Measurements from ENCODE around the gene CAP1. TPM values are rescaled to one million over a fixed set of nuclear protein-coding genes. Genes with fewer than 3 reads are reported as not detected.

The CAP1 gene
- total and polyA plus RNA-seq, 12 donors, result 59.9 to 304 (median 204) TPM

DNA sequence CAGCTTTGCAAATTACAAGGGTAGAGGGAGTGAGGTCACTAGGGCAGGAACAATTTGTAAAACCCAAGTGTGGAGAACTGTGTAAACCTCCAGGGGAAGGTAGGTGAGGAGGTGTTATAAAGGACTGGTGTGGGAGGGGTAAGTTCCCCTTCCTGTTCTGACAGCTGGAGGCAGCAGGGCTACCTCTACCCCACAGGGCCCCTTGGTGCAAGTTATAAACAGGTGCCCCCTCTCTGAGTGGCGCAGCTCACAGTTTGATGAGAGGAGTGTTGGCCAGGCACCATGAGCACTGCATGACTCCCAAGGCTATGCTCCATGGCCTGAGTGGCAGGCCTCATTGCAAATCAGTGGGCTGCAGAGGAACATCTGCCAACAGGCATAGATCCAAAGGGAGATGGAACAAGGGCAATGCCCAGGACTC, 44.5 kb upstream of the CAP1 start:
- no peak overlapping the region for H3K4me3 ChIP-seq
- TF ChIP-seq, protein P1, sequence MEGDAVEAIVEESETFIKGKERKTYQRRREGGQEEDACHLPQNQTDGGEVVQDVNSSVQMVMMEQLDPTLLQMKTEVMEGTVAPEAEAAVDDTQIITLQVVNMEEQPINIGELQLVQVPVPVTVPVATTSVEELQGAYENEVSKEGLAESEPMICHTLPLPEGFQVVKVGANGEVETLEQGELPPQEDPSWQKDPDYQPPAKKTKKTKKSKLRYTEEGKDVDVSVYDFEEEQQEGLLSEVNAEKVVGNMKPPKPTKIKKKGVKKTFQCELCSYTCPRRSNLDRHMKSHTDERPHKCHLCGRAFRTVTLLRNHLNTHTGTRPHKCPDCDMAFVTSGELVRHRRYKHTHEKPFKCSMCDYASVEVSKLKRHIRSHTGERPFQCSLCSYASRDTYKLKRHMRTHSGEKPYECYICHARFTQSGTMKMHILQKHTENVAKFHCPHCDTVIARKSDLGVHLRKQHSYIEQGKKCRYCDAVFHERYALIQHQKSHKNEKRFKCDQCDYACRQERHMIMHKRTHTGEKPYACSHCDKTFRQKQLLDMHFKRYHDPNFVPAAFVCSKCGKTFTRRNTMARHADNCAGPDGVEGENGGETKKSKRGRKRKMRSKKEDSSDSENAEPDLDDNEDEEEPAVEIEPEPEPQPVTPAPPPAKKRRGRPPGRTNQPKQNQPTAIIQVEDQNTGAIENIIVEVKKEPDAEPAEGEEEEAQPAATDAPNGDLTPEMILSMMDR (IDR thresholded peaks at IDR 0.05), result no peak
- no peak for TF ChIP-seq POLR2A (IDR thresholded peaks at IDR 0.05)
- H3K27me3 ChIP-seq, result no peaks in the 10 kb centered on the region
- WGBS, 4 donors, result 88 to 100% (median 100%) methylated on average over 1 of the region's 1 CpG
- H3K9me3 ChIP-seq (replicated peaks in 1 of 3), result no peaks in the 10 kb centered on the region
- H3K4me1 ChIP-seq (replicated peaks in 1 of 2), result no peaks in the 10 kb centered on the region
- intact Hi-C loops (cut with DNase I), result no loop called here
- H3K27ac ChIP-seq, result no peak overlapping the region
- no peak for DNase-seq
- no peaks in the 10 kb centered on the region for H3K36me3 ChIP-seq (replicated peaks in 1 of 2)

DNA sequence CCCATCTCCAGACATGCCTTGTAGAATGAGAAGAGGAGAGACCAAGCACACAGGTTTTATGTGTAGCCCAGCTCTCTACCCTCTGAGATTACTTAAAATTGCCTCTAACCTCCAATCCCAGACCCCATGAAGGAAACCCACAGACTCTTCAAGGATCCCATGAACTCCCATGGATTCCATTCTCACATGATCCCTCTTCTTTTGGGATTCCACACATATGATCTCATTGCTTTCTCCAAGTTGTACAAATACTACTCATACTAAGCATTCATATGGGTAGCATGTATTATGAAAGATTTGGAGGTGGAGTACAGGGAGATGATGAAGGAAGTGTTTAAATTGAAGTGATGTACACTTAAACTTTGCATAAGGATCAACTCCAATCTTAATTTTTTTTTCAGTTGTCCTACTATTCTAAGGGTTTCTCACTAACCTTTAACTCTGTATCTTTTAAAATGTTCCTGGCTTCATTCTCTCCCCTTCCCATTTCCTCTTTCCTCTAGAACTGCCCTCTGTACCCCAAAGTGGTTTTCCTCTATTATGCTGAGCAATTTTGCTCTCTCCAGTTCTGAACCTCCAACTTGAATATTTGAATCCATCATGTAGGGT, 44.0 kb upstream of the CAP1 start:
- no peak for DNase-seq
- Histone ChIP-seq H3K27ac (no peak overlapping the region), H3K4me3 (no peak overlapping the region), H3K27me3 (no peaks in the 10 kb centered on the region), H3K4me1 (replicated peaks in 1 of 2) (peaks cover 0 to 3% of the 10 kb centered on the region in 2 donors), H3K9me3 (replicated peaks in 1 of 3) (no peaks in the 10 kb centered on the region), H3K36me3 (replicated peaks in 1 of 2) (no peaks in the 10 kb centered on the region)
- intact Hi-C loops (cut with DNase I), result no loop called here
- TF ChIP-seq POLR2A (IDR thresholded peaks at IDR 0.05), result no peak
- TF ChIP-seq, protein P1 (IDR thresholded peaks at IDR 0.05), result no peak

DNA sequence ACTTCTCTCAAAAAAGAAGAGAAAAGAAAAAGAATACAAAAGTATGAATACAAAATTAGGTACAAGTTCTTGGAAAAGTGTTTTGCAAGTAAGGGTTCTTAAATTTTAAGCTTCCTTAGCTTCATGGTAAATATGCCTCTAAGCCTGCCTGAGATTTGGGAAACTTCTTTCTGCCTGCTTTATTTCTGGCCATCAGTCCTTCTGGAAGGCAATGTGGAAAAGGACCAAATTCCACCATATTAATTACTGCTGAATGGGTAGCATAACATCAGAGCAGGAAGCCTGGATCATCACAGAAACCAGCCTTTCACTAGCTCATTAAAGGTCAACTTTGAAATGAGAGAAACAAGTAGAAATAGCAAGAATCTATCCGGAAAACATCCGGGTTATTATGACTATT, 39.1 kb upstream of the CAP1 start:
- Histone ChIP-seq H3K9me3 (replicated peaks in 1 of 3) (no peaks in the 10 kb centered on the region), H3K27ac (no peak overlapping the region), H3K36me3 (replicated peaks in 1 of 2) (no peaks in the 10 kb centered on the region), H3K27me3 (no peaks in the 10 kb centered on the region), H3K4me3 (no peak overlapping the region), H3K4me1 (replicated peaks in 1 of 2) (peaks cover 0 to 3% of the 10 kb centered on the region in 2 donors)
- 61 to 78% (median 70%) methylated on average over 2 of the region's 2 CpGs for WGBS, 4 donors
- TF ChIP-seq, protein P1 (IDR thresholded peaks at IDR 0.05), result no peak
- no peak for TF ChIP-seq POLR2A (IDR thresholded peaks at IDR 0.05)
- intact Hi-C loops (cut with DNase I), result no loop called here
- DNase-seq, result no peak

DNA sequence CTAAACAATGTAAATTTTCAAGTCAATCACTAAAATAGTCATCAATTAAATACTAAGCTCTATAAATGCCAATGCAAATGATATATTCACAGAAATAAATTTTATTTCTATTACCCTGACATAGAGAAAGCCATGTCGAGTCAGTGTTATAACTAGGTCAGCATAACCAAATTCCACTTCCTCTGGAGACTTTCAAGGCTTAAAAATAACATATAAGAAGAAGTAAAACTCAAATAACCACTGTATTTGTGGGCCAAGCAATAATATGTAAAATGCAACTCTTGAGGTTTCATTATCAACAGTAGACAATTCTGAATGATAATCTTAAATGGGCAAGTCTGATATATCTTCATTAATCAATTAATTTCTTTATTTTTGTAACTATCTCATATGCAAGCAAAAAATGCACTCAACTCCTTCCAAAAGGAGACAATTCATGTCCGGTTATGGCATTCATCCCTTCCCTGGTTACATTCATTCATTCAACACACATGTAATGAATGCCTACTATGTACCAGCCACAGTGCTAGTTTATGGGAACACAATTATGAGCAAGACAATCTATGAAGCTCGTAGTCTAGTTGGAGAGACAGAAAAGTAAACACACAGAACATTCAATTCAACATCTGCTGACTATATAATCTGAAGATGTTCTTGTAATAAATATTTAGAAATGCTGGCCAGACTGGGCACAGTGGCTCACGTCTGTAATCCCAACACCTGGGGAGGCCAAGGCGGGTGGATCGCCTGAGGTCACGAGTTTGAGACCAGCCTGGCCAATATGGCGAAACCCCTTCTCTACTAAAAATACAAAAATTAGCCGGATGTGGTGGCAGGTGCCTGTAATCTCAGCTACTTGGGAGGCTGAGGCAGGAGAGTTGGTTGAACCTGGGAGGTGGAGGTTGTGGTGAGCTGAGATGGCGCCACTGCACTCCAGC, 37.1 kb upstream of the CAP1 start:
- Histone ChIP-seq H3K9me3 (replicated peaks in 1 of 3) (no peaks in the 10 kb centered on the region), H3K36me3 (replicated peaks in 1 of 2) (no peaks in the 10 kb centered on the region), H3K27ac (no peak overlapping the region), H3K4me1 (replicated peaks in 1 of 2) (peaks cover 0 to 3% of the 10 kb centered on the region in 2 donors), H3K27me3 (no peaks in the 10 kb centered on the region), H3K4me3 (no peak overlapping the region)
- TF ChIP-seq POLR2A (IDR thresholded peaks at IDR 0.05), result no peak
- TF ChIP-seq, protein P1 (IDR thresholded peaks at IDR 0.05), result no peak
- intact Hi-C loops (cut with DNase I), result no loop called here
- DNase-seq, result no peak
- WGBS, 4 donors, result 66 to 76% (median 72%) methylated on average over 10 of the region's 10 CpGs

Measured in adrenal gland (tissue), 12 donors.